ENCODE results near the gene NXPH3. TPM values are rescaled to one million over a fixed set of nuclear protein-coding genes. Genes with fewer than 3 reads are reported as not detected.

Gene NXPH3
- polyA plus RNA-seq, 1 of the 3 experiments (the other 2 are of a cell fraction), result 0.30 TPM

DNA sequence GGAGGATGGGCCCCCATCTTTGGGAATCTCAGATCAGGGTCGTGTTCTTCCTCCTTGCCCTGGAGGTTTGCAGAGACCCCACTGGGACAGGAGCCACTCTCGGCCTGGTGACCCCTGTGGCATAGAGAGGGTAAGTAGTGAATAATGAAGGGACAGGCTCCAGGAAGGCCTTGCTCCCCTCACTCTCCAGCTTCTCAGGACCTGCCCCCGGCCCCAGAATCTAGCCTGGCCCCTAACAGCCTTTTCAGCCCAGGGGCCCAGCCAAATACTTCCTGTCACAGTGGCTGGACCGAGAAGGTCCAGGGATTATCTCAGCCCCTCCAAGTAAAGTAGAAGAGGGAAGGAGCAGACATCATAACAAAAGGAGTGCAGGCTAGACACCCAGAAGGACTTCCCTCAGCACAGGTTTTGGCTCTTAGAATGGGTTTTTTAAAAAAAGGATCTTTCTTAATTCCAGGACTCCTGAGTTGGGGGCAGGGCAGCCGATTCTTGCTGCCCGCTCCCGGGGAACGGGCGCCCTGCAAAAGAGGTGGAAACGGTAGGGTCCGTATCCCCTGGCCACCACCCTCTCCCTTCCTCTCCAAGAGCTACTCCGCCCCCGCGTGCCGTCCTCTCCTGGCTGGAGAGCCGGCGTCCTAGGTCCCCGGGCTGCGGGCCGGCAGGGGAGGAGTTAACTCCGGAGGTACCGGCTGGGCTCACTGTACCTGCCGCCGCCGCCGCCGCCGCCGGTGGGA is 559 bp upstream of the NXPH3 start (continued):
- TF ChIP-seq, protein P1, sequence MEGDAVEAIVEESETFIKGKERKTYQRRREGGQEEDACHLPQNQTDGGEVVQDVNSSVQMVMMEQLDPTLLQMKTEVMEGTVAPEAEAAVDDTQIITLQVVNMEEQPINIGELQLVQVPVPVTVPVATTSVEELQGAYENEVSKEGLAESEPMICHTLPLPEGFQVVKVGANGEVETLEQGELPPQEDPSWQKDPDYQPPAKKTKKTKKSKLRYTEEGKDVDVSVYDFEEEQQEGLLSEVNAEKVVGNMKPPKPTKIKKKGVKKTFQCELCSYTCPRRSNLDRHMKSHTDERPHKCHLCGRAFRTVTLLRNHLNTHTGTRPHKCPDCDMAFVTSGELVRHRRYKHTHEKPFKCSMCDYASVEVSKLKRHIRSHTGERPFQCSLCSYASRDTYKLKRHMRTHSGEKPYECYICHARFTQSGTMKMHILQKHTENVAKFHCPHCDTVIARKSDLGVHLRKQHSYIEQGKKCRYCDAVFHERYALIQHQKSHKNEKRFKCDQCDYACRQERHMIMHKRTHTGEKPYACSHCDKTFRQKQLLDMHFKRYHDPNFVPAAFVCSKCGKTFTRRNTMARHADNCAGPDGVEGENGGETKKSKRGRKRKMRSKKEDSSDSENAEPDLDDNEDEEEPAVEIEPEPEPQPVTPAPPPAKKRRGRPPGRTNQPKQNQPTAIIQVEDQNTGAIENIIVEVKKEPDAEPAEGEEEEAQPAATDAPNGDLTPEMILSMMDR (IDR thresholded peaks at IDR 0.05), result no peak
- TF ChIP-seq GABPA (IDR thresholded peaks at IDR 0.05; ENCODE audit: low read depth) (no peak), SMC3 (IDR thresholded peaks at IDR 0.05; ENCODE audit: low read depth, low read length) (no peak)

- 1% methylated on average over 54 of the region's 68 CpGs for WGBS (ENCODE audit: low lambda C conversion rate)
- TF ChIP-seq RCOR1 (IDR thresholded peaks at IDR 0.05; ENCODE audit: low read length) (no peak), SIN3A (IDR thresholded peaks at IDR 0.05; ENCODE audit: borderline replicate concordance, low read depth, low read length) (0 out of 2 replicates have a peak, but pooled peaks have one; percentile 36), GATA2 (CRISPR knock-in tag; IDR thresholded peaks at IDR 0.05) (no peak), POLR2AphosphoS5 (IDR thresholded peaks at IDR 0.05; ENCODE audit: low read depth, low read length) (no peak), NRF1 (IDR thresholded peaks at IDR 0.05; ENCODE audit: low read depth, low read length) (0 out of 2 replicates have a peak, but pooled peaks have one; percentile 15), MXI1 (IDR thresholded peaks at IDR 0.05; ENCODE audit: low read depth, low read length) (0 out of 2 replicates have a peak, but pooled peaks have one; percentile 14)
- Histone ChIP-seq H3K4me3 (ENCODE audit: low read depth in 2 of 2, low read length in 1 of 2) (peak overlapping the region; percentile 67 to 83), H3K4me2 (peak overlapping the region; percentile 99), H3F3A (replicated peaks; ENCODE audit: insufficient read depth) (peaks cover 12% of the 10 kb centered on the region), H3K36me3 (replicated peaks in 1 of 2; ENCODE audit: control insufficient read depth in 1 of 2, insufficient read depth in 2 of 2, low read length in 1 of 2) (no peaks in the 10 kb centered on the region), H4K20me1 (ENCODE audit: insufficient read depth) (no peaks in the 10 kb centered on the region), H3K9ac (peak overlapping the region; percentile 47; the same call in 1 of the 2 replicates), H3K9me2 (no peaks in the 10 kb centered on the region), H3K79me2 (ENCODE audit: insufficient read depth) (no peaks in the 10 kb centered on the region), H3K27ac (ENCODE audit: low read depth in 2 of 2, low read length in 1 of 2) (no peak overlapping the region), H2AFZ (ENCODE audit: low read depth) (peak overlapping the region; percentile 94), H3K9me3 (no peaks in the 10 kb centered on the region), H3K4me1 (ENCODE audit: control insufficient read depth in 1 of 2, insufficient read depth in 2 of 2, low read depth in 1 of 2, low read length in 1 of 2) (peaks cover 3 to 15% of the 10 kb centered on the region in 2 experiments; a peak in 2 of 4 replicates), H3K27me3 (ENCODE audit: insufficient read depth) (peaks cover 9% of the 10 kb centered on the region; the same call in 1 of the 2 replicates)
- CTCF ChIA-PET, result interaction anchor here (0.6 to 48.9 kb wide), 27 partner anchors 9 to 420 kb away, joined by 3 to 2107 read pairs (median 5); partner anchors contain the start of genes SLC35B1 and SPOP
- POLR2A ChIA-PET, result interaction anchor here (1.0 kb wide), 1 partner anchor 125 kb away, joined by 4 read pairs; no protein-coding TSS in a partner anchor
- DNase-seq, result peak; percentile 93
These were observed 631 bp downstream of the NXPH3 start for GRCh38 chr17:49576088-49576916.

All from SK-N-SH (cell line).